Neuron (in vitro differentiated cells): ENCODE measurements around the gene KAT6B.

Experiments used
- H2AFZ ChIP-seq: one replicate; pipeline ENCODE4 v1.6.1; 2013; ENCODE audit warnings: low read depth, mild to moderate bottlenecking, inconsistent platforms, low read length, moderate library complexity
- H3K27me3 ChIP-seq: one replicate; pipeline ENCODE4 v1.6.1; 2013; ENCODE audit warnings: low read length; ENCODE audit not compliant: insufficient read depth
- H3K36me3 ChIP-seq: one replicate; pipeline ENCODE4 v1.6.1; 2013; ENCODE audit warnings: low read length; ENCODE audit not compliant: insufficient read depth
- H3K4me1 ChIP-seq: one replicate; pipeline ENCODE4 v1.6.1; 2013; ENCODE audit warnings: low read length; ENCODE audit not compliant: insufficient read depth
- H3K4me3 ChIP-seq: 2 replicates; pipeline ENCODE4 v1.5.1; 2013; ENCODE audit warnings: mild to moderate bottlenecking, low read length, moderate library complexity
- H3K9me3 ChIP-seq: one replicate; pipeline ENCODE4 v1.6.1; 2013; ENCODE audit warnings: low read length

KAT6B gene

GRCh38 chr10:75034714-75035258, 208.4 kb downstream of the KAT6B start:
- H2AFZ ChIP-seq: no peak overlapping the region
- H3K36me3 ChIP-seq: peaks cover 19% of the 10 kb centered on the region
- H3K4me1 ChIP-seq: no peaks in the 10 kb centered on the region
- H3K4me3 ChIP-seq: no peak overlapping the region
- H3K27me3 ChIP-seq: no peaks in the 10 kb centered on the region
- H3K9me3 ChIP-seq: no peaks in the 10 kb centered on the region

DNA sequence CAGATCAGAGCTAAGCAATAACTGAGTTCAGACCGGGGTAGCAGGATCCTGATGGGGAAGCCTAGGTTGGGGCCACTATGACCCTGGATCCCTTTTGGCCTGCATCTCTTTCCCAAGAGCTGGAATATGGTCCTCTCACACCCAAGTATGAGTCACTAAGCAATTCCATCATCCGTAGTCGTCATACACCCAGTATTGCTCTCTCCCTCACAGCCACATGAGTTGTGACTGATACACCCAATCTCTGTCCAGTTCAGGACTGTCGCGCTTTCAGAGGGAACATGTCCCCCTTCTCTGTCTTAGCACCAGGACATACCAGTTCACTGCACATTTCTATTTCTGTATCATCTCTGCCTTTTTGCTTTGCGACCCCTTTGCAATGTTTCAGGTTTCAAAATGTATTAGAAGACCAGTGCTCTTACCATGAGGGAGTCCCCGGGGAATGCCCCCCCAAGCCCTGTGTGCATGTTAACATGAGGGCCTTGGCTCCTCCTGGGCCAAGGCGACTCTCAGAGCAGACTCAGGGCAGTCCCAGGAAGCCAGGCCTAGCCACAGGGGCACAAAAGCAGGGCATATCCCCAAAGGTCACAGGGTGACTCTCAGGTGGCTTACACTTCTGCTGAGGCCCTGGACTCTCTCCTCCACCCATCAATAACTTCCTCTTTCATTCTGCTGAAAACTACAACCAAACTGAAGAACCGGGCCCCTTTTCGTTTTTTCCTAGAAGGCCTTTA, 209.7 kb downstream of the KAT6B start:
- Histone ChIP-seq H3K4me1 (no peaks in the 10 kb centered on the region), H2AFZ (no peak overlapping the region), H3K27me3 (no peaks in the 10 kb centered on the region), H3K4me3 (no peak overlapping the region), H3K36me3 (peaks cover 6% of the 10 kb centered on the region), H3K9me3 (no peaks in the 10 kb centered on the region)

DNA sequence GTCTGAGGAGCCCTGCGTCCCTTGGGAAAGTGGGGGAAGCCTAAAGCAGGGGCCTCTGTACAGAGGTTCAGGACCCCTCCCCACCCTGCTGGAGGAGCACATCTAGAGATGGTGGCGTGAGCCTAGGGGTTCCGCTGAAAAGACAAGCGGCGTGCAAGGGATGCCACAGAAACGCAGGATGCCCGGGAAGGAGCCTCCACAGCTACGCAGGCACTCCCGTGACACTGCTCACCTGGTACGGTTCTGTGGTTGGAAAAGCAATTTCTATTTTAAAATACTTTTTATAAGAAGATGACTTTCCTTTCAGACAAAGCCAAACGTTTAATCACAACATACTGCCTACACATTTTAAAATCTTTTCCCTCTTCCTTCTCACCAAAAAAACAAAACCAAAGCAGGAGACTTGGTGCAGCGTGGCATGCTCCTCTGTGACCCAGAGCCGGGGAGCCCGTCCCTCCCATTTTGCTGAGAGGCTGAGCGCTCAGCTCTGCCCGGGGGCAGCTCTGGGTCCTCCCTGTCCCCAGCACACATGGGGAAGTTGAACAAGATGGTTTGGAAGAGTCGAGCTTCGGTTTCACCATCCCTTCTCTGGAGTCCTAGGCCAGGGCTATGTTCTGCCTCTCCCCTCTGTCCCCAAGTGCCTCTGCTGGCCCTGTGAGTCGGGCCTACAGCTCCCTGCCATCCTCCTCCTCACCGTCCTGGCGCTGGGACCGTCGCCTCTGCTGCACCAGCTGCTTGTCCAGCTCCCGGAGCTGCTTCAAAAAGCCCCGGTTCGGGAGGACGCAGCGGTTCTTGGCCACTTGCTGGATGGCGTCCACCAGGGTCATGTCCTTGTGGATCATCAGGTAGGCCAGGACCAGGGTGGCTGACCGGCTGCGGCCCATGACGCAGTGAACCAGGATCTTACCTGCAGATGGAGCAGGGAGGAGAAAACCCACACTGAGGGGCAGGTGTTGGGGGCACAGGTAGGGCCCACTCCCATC, 211.1 kb downstream of the KAT6B start:
- no peaks in the 10 kb centered on the region for H3K4me1 ChIP-seq

GRCh38 chr10:75038335-75038734, 211.9 kb downstream of the KAT6B start:
- Histone ChIP-seq H3K27me3 (no peaks in the 10 kb centered on the region), H3K36me3 (no peaks in the 10 kb centered on the region), H2AFZ (no peak overlapping the region), H3K4me1 (no peaks in the 10 kb centered on the region), H3K9me3 (no peaks in the 10 kb centered on the region), H3K4me3 (no peak overlapping the region)

More for the DNA sequence above, 211.1 kb downstream of the KAT6B start:
- H3K4me3 ChIP-seq: no peak overlapping the region
- no peaks in the 10 kb centered on the region for H3K9me3 ChIP-seq
- H3K36me3 ChIP-seq: peaks cover 3% of the 10 kb centered on the region
- H3K27me3 ChIP-seq: no peaks in the 10 kb centered on the region
- no peak overlapping the region for H2AFZ ChIP-seq

- Histone ChIP-seq H2AFZ (no peak overlapping the region), H3K4me3 (no peak overlapping the region), H3K9me3 (no peaks in the 10 kb centered on the region), H3K4me1 (no peaks in the 10 kb centered on the region), H3K27me3 (no peaks in the 10 kb centered on the region), H3K36me3 (no peaks in the 10 kb centered on the region)
Measured at GRCh38 chr10:75040576-75040975, 214.2 kb downstream of the KAT6B start.

DNA sequence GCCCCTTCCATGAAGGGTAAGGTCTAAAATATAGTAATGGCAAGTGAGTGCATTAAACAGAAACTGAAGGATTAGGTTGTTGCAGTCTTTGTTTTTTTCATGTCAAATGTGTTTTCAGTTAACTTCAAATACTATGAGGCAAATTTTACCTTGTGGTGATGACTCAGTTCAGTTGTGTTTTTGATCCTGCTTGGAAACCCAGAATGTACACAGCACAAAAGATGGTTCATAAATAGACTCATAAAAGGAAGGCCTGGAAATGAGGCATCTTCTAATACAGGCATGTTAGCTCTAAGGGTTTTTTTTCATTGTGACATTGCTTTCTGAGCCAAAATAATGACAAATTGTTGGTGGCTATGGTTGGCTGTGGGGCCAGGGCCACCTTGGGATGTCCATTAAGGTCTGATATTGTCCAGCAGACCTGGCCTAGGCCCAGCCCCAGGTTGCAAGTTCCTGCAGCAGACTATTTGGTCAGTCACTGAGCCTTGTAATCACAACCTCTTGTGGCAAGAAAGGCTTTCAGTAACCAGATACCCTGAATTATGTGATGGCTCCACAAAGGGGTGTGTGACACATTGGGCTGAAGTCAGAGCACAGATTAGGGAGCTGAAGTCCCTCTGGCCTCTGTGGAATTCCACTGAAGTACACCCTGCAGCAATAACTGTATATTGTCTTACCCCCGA, 216.0 kb downstream of the KAT6B start:
- Histone ChIP-seq H3K27me3 (no peaks in the 10 kb centered on the region), H2AFZ (no peak overlapping the region), H3K4me3 (no peak overlapping the region), H3K36me3 (no peaks in the 10 kb centered on the region), H3K9me3 (no peaks in the 10 kb centered on the region), H3K4me1 (no peaks in the 10 kb centered on the region)

- no peaks in the 10 kb centered on the region for H3K9me3 ChIP-seq
- no peaks in the 10 kb centered on the region for H3K4me1 ChIP-seq
- no peak overlapping the region for H2AFZ ChIP-seq
- H3K27me3 ChIP-seq: no peaks in the 10 kb centered on the region
- H3K4me3 ChIP-seq: no peak overlapping the region
- no peaks in the 10 kb centered on the region for H3K36me3 ChIP-seq
Measured at GRCh38 chr10:75043256-75044131, 217.1 kb downstream of the KAT6B start.

DNA sequence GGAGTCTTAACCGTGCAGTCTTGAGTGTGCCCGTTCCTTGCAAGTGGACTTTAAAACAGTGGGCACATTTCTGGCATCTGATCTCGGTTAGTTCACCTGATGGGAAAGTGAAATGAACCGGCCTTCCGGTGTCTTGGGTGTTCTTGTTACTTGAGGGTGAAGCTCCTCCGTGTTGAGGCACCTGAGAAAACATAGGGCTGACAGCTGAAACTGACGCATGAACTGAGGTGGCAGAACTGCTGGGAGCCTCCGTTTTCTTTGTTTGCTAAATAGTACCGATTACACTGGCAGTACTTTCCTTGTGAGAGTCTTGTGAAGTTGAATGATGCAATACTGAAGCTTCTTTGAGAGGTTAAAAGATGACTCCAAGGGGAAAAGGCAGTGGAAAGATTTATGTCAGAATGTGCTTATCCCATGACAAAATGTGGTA, 222.3 kb downstream of the KAT6B start:
- no peaks in the 10 kb centered on the region for H3K27me3 ChIP-seq
- no peaks in the 10 kb centered on the region for H3K4me1 ChIP-seq
- no peaks in the 10 kb centered on the region for H3K9me3 ChIP-seq
- no peak overlapping the region for H2AFZ ChIP-seq
- H3K4me3 ChIP-seq: no peak overlapping the region
- H3K36me3 ChIP-seq: no peaks in the 10 kb centered on the region

GRCh38 chr10:75049316-75050148, 223.1 kb downstream of the KAT6B start:
- no peaks in the 10 kb centered on the region for H3K4me1 ChIP-seq
- no peaks in the 10 kb centered on the region for H3K36me3 ChIP-seq
- no peaks in the 10 kb centered on the region for H3K27me3 ChIP-seq
- no peak overlapping the region for H3K4me3 ChIP-seq
- H3K9me3 ChIP-seq: no peaks in the 10 kb centered on the region
- H2AFZ ChIP-seq: no peak overlapping the region

DNA sequence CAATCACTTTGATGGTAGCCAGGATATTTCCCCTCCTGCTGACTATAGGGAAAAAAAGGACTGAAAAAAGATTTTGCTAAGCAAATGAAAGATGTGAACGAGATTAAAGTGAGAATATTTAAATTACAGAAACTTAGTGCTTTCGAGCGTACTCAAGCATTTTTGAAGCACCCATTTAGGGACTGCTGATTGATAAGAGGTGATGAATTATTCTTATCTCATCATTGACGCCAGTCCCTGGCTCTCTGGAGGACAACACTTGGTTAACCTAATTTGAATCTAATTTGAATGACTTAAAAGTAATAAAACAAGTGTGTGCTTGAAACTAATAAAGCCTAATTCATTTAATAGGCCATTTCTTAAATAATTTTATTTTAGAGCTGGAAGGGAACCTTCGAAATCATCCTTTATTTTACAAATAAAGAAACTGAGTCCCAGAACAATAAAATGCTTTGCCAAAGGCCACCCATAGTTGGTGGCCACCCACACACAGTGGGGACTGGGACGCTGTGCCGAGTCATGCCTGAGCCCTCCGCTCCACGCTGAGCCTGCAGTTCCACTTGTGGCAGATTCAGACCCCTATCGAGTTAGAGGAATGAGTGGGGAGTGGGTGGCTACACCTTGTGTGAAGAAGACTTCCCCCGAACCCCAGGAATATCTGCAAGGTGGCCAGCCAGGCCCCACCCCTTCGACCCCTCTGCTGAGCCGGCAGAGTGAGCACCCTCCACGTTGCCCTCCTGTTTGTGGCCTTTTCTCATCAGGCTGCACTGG, 223.9 kb downstream of the KAT6B start:
- H3K9me3 ChIP-seq: no peaks in the 10 kb centered on the region
- no peaks in the 10 kb centered on the region for H3K4me1 ChIP-seq
- H2AFZ ChIP-seq: no peak overlapping the region
- H3K36me3 ChIP-seq: no peaks in the 10 kb centered on the region
- H3K27me3 ChIP-seq: no peaks in the 10 kb centered on the region
- H3K4me3 ChIP-seq: no peak overlapping the region

- Histone ChIP-seq H3K27me3 (no peaks in the 10 kb centered on the region), H3K4me1 (no peaks in the 10 kb centered on the region), H2AFZ (no peak overlapping the region), H3K36me3 (no peaks in the 10 kb centered on the region), H3K4me3 (no peak overlapping the region), H3K9me3 (no peaks in the 10 kb centered on the region)
Measured at GRCh38 chr10:75051308-75051707, 224.9 kb downstream of the KAT6B start.
